HepG2 (cell line): ENCODE measurements around the gene PTPN5. TPM values are rescaled to one million over a fixed set of nuclear protein-coding genes. Genes with fewer than 3 reads are reported as not detected.

ENCODE experiments used
- ATAC-seq: fragments of 200-7000 bp; cut with Tn5 transposase; 3 replicates; pipeline ENCODE4 v1.9.1; 2020; ENCODE audit warnings: mild to moderate bottlenecking, moderate library complexity
- BruUV-seq: library from RNA; stranded (reverse); fragments of 400-500 nt; replicated peaks from 2 replicates; lab custom pipeline; 2021; lab: Mats Ljungman, UMichigan
- CTCF ChIA-PET: fragments of 300-600 bp; formaldehyde crosslinking; extraction: SDS; loops from one replicate; lab custom pipeline; 2021; ENCODE audit warnings: low total read pairs, inconsistent platforms, low intra/inter-chr PET ratio; lab: Yijun Ruan, JAX
- POLR2A ChIA-PET: fragments of 350-600 bp; sonication (Branson Sonifier 250); formaldehyde crosslinking; loops from one replicate; lab custom pipeline; 2020; ENCODE audit warnings: antibody characterized with exemption, inconsistent platforms; lab: Yijun Ruan, JAX
- DNase-seq: peaks from one replicate; pipeline ENCODE4 v3.0.0-alpha.2; 2015; ENCODE audit warnings: low spot score
- FAIRE-seq: peaks from 3 replicates; lab custom pipeline; 2011; peaks lifted over from hg19 to GRCh38; lab: Jason Lieb, UNC
- H2AFZ ChIP-seq: one replicate; pipeline ENCODE4 v1.6.1; 2011; ENCODE audit warnings: low read length, inconsistent platforms
- H3K27ac ChIP-seq: fragments of 300-600 bp; 3 replicates; pipeline ENCODE4 v1.8.0; 2011; ENCODE audit warnings: mixed run types, mild to moderate bottlenecking, mixed read lengths, low read length, inconsistent platforms; ENCODE audit not compliant: insufficient read depth; ENCODE audit errors: extremely low read length
- H3K27me3 ChIP-seq, 2 experiments: fragments of 200-600 bp in 1 of 2; 2 replicates in 1 of 2; 3 replicates in 1 of 2; pipeline versions ENCODE4 v1.6.0 to v1.8.0; 2011; ENCODE audit warnings: low read length in 2 of 2, mild to moderate bottlenecking in 2 of 2, moderate library complexity in 2 of 2, inconsistent platforms in 1 of 2; ENCODE audit not compliant: insufficient read depth in 2 of 2, control insufficient read depth in 1 of 2
- H3K36me3 ChIP-seq, 2 experiments: fragments of 200-600 bp in 1 of 2; replicated peaks in 1 of 2; 2 replicates in 1 of 2; 3 replicates in 1 of 2; pipeline versions ENCODE4 v1.5.1 to v1.8.0; 2011; ENCODE audit warnings: low read length in 2 of 2, inconsistent platforms in 1 of 2; ENCODE audit not compliant: insufficient read depth in 2 of 2, control insufficient read depth in 1 of 2
- H3K4me1 ChIP-seq: 2 replicates; pipeline ENCODE4 v1.5.1; 2012; ENCODE audit warnings: low read length, inconsistent platforms; ENCODE audit not compliant: insufficient read depth
- H3K4me2 ChIP-seq: 2 replicates; pipeline ENCODE4 v1.6.0; 2011; ENCODE audit warnings: low read depth, low read length, inconsistent platforms
- H3K4me3 ChIP-seq, 3 experiments: fragments of 200-600 bp in 1 of 3; sonication (generic), shearing (Covaris generic) in 1 of 3; replicated peaks in 1 of 3; 2 replicates each; pipeline ENCODE4 v1.5.1; 2011 to 2016; ENCODE audit warnings: low read length in 3 of 3, inconsistent platforms in 2 of 3, low read depth in 2 of 3, mild to moderate bottlenecking in 2 of 3, control low read depth in 1 of 3, mixed read lengths in 1 of 3; ENCODE audit not compliant: insufficient read depth in 1 of 3
- H3K79me2 ChIP-seq: one replicate; pipeline ENCODE4 v1.6.1; 2011; ENCODE audit warnings: low read length, inconsistent platforms; ENCODE audit not compliant: insufficient read depth
- H3K9ac ChIP-seq: 2 replicates; pipeline ENCODE4 v1.6.0; 2011; ENCODE audit warnings: mild to moderate bottlenecking, low read depth, low read length, inconsistent platforms; ENCODE audit not compliant: insufficient read depth
- H3K9me3 ChIP-seq: 2 replicates; pipeline ENCODE4 v1.5.1; 2012; ENCODE audit warnings: mild to moderate bottlenecking, low read length
- H4K20me1 ChIP-seq: 2 replicates; pipeline ENCODE4 v1.6.0; 2011; ENCODE audit warnings: inconsistent platforms, mild to moderate bottlenecking, low read length, moderate library complexity; ENCODE audit not compliant: insufficient read depth
- ATAD3A ChIP-seq: sonication (generic); formaldehyde crosslinking; IDR thresholded peaks from 2 replicates; pipeline ENCODE4 v1.4.0; 2020; ENCODE audit warnings: missing genetic modification reagents
- CCDC6 ChIP-seq: sonication (generic); formaldehyde crosslinking; IDR thresholded peaks from 2 replicates; pipeline ENCODE4 v1.8.1; 2022; ENCODE audit warnings: mild to moderate bottlenecking, missing genetic modification reagents, moderate library complexity
- CHCHD3 ChIP-seq: sonication (generic); formaldehyde crosslinking; IDR thresholded peaks from 2 replicates; pipeline ENCODE4 v1.8.0; 2022; ENCODE audit warnings: mild to moderate bottlenecking, missing genetic modification reagents, moderate library complexity
- JARID2 ChIP-seq: sonication (generic); formaldehyde crosslinking; IDR thresholded peaks from 2 replicates; pipeline ENCODE4 v1.8.1; 2023; ENCODE audit warnings: missing genetic modification reagents, inconsistent platforms; ENCODE audit not compliant: insufficient replicate concordance
- KDM5A ChIP-seq: fragments of 200-600 bp; sonication (generic); IDR thresholded peaks from 2 replicates; pipeline ENCODE4 v1.7.0; 2018; ENCODE audit warnings: antibody characterized with exemption, mild to moderate bottlenecking, low read length, borderline replicate concordance
- KLF16 ChIP-seq, 2 experiments: sonication (generic) in 1 of 2; formaldehyde crosslinking in 1 of 2; IDR thresholded peaks; 2 replicates each; pipeline versions ENCODE4 v1.6.1 to v1.8.0; 2016 to 2023; ENCODE audit warnings: missing genetic modification reagents in 2 of 2, missing compliant biosample characterization in 1 of 2
- MEIS2 ChIP-seq: sonication (generic); formaldehyde crosslinking; IDR thresholded peaks from 2 replicates; pipeline ENCODE4 v1.9.0; 2021; ENCODE audit warnings: mild to moderate bottlenecking, missing genetic modification reagents
- MTF1 ChIP-seq: sonication (generic); formaldehyde crosslinking; IDR thresholded peaks from 2 replicates; pipeline ENCODE4 v1.5.0; 2020; ENCODE audit warnings: missing genetic modification reagents
- PAX8 ChIP-seq: sonication (generic); formaldehyde crosslinking; IDR thresholded peaks from 2 replicates; pipeline ENCODE4 v1.8.0; 2022; ENCODE audit warnings: mild to moderate bottlenecking, missing genetic modification reagents, borderline replicate concordance
- SETDB1 ChIP-seq: sonication (generic); formaldehyde crosslinking; IDR thresholded peaks from 2 replicates; pipeline ENCODE4 v1.5.1; 2020; ENCODE audit warnings: missing genetic modification reagents, mild to moderate bottlenecking, borderline replicate concordance
- ZFP82 ChIP-seq: sonication (generic); formaldehyde crosslinking; IDR thresholded peaks from 2 replicates; pipeline ENCODE4 v1.5.1; 2020; ENCODE audit warnings: mild to moderate bottlenecking, missing genetic modification reagents, borderline replicate concordance
- ZNF260 ChIP-seq: sonication (generic); formaldehyde crosslinking; IDR thresholded peaks from 2 replicates; pipeline ENCODE4 v1.4.0; 2020; ENCODE audit warnings: missing genetic modification reagents, low read depth, mild to moderate bottlenecking, borderline replicate concordance
- ZNF3 ChIP-seq: IDR thresholded peaks from 2 replicates; pipeline ENCODE4 v1.7.0; 2017; ENCODE audit warnings: inconsistent platforms
- ZNF546 ChIP-seq: sonication (generic); formaldehyde crosslinking; conservative IDR thresholded peaks from 2 replicates; pipeline ENCODE4 v1.8.1; 2023; ENCODE audit warnings: mild to moderate bottlenecking, missing genetic modification reagents
- ZNF839 ChIP-seq: sonication (generic); formaldehyde crosslinking; IDR thresholded peaks from 2 replicates; pipeline ENCODE4 v1.4.0; 2020; ENCODE audit warnings: missing genetic modification reagents, mild to moderate bottlenecking, borderline replicate concordance
- WGBS: methylation state at CpG from one replicate; pipeline ENCODE4 v1.1.6; 2017; ENCODE audit warnings: low lambda C conversion rate; 5-methylcytosine and 5-hydroxymethylcytosine counted together
- in situ Hi-C: cut with HindIII; loops from 2 replicates; pipeline ENCODE4 v1.10.0; 2017; ENCODE audit warnings: low pct_unique_long_range_greater_than_20kb; ENCODE audit not compliant: extremely low pct_ligation_motif_present
- intact Hi-C: fragments of 100-400 bp; cut with micrococcal nuclease; formaldehyde crosslinking; loops from one replicate; pipeline ENCODE4 v1.10.0; 2022; ENCODE audit not compliant: unreplicated experiment
- polyA plus RNA-seq, 8 experiments: library from polyadenylated mRNA; depleted of rRNA in 3 of 8; stranded (reverse) in 7 of 8; unstranded in 1 of 8; fragments of >200 nt; fragmentation: Illumina TruSeq in 4 of 8; extraction: Trizol in 4 of 8; gene quantifications; 2 replicates each; pipeline versions ENCODE4 v1.2.1 to v1.2.3, GENCODE V29; 2011 to 2016; ENCODE audit warnings: low read depth in 4 of 8, missing spikeins in 1 of 8, mixed read lengths in 1 of 8; ENCODE audit not compliant: insufficient read depth in 1 of 8
- total RNA-seq, 5 experiments: library from RNA; depleted of rRNA; stranded (reverse); fragments of >200 nt; fragmentation: Illumina TruSeq; extraction: Trizol; gene quantifications; 2 replicates each; pipeline ENCODE4 v1.2.3, GENCODE V29; 2016; ENCODE audit warnings: low read depth in 1 of 5
- TF ChIP-seq, protein P1 (sequence below): sonication (generic); formaldehyde crosslinking; IDR thresholded peaks from 2 replicates; pipeline ENCODE4 v1.4.0; 2020; ENCODE audit warnings: mild to moderate bottlenecking, missing genetic modification reagents, borderline replicate concordance
- TF ChIP-seq, protein P2 (sequence below): sonication (generic); formaldehyde crosslinking; IDR thresholded peaks from 2 replicates; pipeline ENCODE4 v1.4.0; 2020; ENCODE audit warnings: missing genetic modification reagents

The PTPN5 gene
- total and polyA plus RNA-seq, 2 of the 13 experiments (the other 11 are each of a cell fraction or from before 2014, with no cell fraction given), result not detected

DNA sequence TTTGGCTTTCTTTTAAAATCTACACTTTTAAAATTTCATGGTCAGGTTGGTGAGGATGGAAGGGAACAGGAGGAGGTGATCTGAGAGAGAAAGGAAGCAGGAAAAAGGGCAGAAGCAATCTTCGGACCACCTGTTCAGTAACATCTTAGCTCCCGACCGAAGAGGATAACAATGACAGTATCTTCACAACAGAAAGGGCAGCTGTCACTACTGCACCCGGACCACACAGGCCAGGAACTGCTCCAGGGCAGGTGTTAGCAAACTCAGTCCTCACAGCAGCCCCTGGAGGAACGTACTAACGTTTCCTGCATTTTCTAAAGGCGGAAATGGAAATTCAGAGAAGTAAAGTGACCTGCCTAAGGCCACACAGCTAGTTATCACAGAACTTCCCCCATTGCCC, 16.8 kb downstream of the PTPN5 start (continued):
- TF ChIP-seq, protein P1, sequence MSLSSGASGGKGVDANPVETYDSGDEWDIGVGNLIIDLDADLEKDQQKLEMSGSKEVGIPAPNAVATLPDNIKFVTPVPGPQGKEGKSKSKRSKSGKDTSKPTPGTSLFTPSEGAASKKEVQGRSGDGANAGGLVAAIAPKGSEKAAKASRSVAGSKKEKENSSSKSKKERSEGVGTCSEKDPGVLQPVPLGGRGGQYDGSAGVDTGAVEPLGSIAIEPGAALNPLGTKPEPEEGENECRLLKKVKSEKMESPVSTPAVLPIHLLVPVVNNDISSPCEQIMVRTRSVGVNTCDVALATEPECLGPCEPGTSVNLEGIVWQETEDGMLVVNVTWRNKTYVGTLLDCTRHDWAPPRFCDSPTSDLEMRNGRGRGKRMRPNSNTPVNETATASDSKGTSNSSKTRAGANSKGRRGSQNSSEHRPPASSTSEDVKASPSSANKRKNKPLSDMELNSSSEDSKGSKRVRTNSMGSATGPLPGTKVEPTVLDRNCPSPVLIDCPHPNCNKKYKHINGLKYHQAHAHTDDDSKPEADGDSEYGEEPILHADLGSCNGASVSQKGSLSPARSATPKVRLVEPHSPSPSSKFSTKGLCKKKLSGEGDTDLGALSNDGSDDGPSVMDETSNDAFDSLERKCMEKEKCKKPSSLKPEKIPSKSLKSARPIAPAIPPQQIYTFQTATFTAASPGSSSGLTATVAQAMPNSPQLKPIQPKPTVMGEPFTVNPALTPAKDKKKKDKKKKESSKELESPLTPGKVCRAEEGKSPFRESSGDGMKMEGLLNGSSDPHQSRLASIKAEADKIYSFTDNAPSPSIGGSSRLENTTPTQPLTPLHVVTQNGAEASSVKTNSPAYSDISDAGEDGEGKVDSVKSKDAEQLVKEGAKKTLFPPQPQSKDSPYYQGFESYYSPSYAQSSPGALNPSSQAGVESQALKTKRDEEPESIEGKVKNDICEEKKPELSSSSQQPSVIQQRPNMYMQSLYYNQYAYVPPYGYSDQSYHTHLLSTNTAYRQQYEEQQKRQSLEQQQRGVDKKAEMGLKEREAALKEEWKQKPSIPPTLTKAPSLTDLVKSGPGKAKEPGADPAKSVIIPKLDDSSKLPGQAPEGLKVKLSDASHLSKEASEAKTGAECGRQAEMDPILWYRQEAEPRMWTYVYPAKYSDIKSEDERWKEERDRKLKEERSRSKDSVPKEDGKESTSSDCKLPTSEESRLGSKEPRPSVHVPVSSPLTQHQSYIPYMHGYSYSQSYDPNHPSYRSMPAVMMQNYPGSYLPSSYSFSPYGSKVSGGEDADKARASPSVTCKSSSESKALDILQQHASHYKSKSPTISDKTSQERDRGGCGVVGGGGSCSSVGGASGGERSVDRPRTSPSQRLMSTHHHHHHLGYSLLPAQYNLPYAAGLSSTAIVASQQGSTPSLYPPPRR (CRISPR knock-in tag), result no peak
- no peak for TF ChIP-seq CHCHD3 (CRISPR knock-in tag)
- TF ChIP-seq, all 625 proteins: peak for 0

DNA sequence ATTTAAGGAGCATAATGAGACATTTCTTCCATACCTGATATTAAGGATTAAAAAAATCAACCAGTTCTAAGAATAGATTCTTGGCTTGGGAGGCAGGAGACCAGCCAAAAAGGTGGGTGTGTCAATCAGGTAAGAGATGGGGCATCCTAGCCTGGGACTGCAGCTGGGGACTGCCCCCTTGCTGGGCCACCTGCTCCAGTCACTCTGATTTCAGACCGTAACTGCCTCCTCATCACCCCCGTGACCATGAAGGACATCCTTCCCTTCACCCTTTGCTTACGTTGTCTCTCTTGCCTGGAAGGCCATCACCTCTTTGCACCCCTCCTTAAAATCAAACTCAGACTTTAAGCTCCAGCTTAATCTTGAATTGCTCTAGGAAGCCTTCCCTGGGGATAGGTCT, 17.9 kb downstream of the PTPN5 start:
- Histone ChIP-seq H3K9me3 (no peaks in the 10 kb centered on the region), H3K79me2 (no peaks in the 10 kb centered on the region), H3K4me1 (peaks cover 9% of the 10 kb centered on the region), H2AFZ (no peak overlapping the region), H3K9ac (no peak overlapping the region), H3K36me3 (no peaks in the 10 kb centered on the region), H3K27me3 (peaks cover 5 to 26% of the 10 kb centered on the region in 2 experiments; a peak in 3 of 5 replicates), H3K27ac (no peak overlapping the region), H3K4me3 (no peak overlapping the region), H3K4me2 (no peak overlapping the region), H4K20me1 (no peaks in the 10 kb centered on the region)
- BruUV-seq, result no TSS peak
- DNase-seq (no peak), FAIRE-seq (no peak), ATAC-seq (no peak)
- in situ Hi-C loops, result no loop called here
- intact Hi-C loops, result no loop called here
- WGBS, result 0% methylated on average over 3 of the region's 3 CpGs
- ChIA-PET CTCF (no interaction called here), POLR2A (no interaction called here)
- TF ChIP-seq MEIS2 (CRISPR knock-in tag) (no peak), ZNF3 (CRISPR knock-in tag) (no peak), SETDB1 (no peak), KLF16 (CRISPR knock-in tag; IDR thresholded peaks at IDR 0.05) (no peak), ZNF546 (CRISPR knock-in tag) (no peak), PAX8 (CRISPR knock-in tag) (no peak), ATAD3A (no peak), JARID2 (CRISPR knock-in tag) (no peak), ZFP82 (no peak), CCDC6 (CRISPR knock-in tag) (no peak), ZNF839 (CRISPR knock-in tag) (no peak), ZNF260 (CRISPR knock-in tag) (no peak), MTF1 (CRISPR knock-in tag) (no peak), KDM5A (no peak)
- TF ChIP-seq, protein P2, sequence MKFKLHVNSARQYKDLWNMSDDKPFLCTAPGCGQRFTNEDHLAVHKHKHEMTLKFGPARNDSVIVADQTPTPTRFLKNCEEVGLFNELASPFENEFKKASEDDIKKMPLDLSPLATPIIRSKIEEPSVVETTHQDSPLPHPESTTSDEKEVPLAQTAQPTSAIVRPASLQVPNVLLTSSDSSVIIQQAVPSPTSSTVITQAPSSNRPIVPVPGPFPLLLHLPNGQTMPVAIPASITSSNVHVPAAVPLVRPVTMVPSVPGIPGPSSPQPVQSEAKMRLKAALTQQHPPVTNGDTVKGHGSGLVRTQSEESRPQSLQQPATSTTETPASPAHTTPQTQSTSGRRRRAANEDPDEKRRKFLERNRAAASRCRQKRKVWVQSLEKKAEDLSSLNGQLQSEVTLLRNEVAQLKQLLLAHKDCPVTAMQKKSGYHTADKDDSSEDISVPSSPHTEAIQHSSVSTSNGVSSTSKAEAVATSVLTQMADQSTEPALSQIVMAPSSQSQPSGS (CRISPR knock-in tag), result no peak
